ENCODE data around the gene DPM2.
A peak's percentile ranks its signal among the peaks of the same experiment; 100 is the strongest.

Gene DPM2

GRCh38 chr9:127977009-127977883, 39.6 kb upstream of the DPM2 start:
- peaks cover 53% of the 10 kb centered on the region for H3K4me1 Mint-ChIP-seq
- H3K9me3 Mint-ChIP-seq: no peaks in the 10 kb centered on the region
- H3K27me3 Mint-ChIP-seq: no peaks in the 10 kb centered on the region
- H3K27ac Mint-ChIP-seq: peak overlapping the region; percentile 92
- peaks cover 7% of the 10 kb centered on the region for H3K36me3 Mint-ChIP-seq
- no peak for ATAC-seq (ENCODE audit: low read depth)
- H3K4me3 Mint-ChIP-seq: peak overlapping the region; percentile 98
- peak in 1 of 2 donors; percentile 10 for DNase-seq (ENCODE audit: low spot score in 2 of 2)

DNA sequence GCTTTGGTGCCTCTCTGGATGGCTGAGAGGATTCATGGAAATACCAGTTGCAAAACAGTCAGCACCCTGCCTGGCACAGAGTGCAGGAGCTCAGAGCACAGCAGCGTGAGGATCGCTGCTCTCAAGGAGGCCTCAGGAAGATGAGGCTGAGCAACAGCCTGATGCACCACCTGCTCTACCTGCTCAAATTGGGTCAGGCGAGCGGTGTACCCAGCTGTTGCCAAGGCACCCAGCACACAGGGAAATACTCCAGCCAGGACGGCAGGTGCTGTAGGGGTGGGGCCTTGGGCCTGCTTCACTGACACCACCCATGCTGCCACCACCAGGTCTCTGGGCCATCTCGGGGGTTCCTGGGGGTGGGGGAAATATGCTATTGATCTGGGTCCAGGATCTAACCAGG, 38.8 kb upstream of the DPM2 start:
- peak in 1 of 2 donors; percentile 14 for DNase-seq (ENCODE audit: low spot score in 2 of 2)
- H3K36me3 Mint-ChIP-seq: peaks cover 7% of the 10 kb centered on the region
- H3K4me1 Mint-ChIP-seq: peaks cover 56% of the 10 kb centered on the region

GRCh38 chr9:127975376-127976315, 38.0 kb upstream of the DPM2 start:
- Mint-ChIP-seq H3K4me3 (peak overlapping the region; percentile 98), H3K9me3 (no peaks in the 10 kb centered on the region), H3K27me3 (no peaks in the 10 kb centered on the region), H3K36me3 (peaks cover 7% of the 10 kb centered on the region), H3K4me1 (peaks cover 58% of the 10 kb centered on the region), H3K27ac (peak overlapping the region; percentile 92)
- no peak for ATAC-seq (ENCODE audit: low read depth)
- no peak for DNase-seq (ENCODE audit: low spot score in 2 of 2)

More for the DNA sequence above, 38.8 kb upstream of the DPM2 start:
- Mint-ChIP-seq H3K27me3 (no peaks in the 10 kb centered on the region), H3K4me3 (peak overlapping the region; percentile 98), H3K27ac (peak overlapping the region; percentile 92), H3K9me3 (no peaks in the 10 kb centered on the region)
- no peak for ATAC-seq (ENCODE audit: low read depth)

- DNase-seq (ENCODE audit: low spot score in 2 of 2): no peak
Measured at GRCh38 chr9:127974769-127975261, 37.2 kb upstream of the DPM2 start.

GRCh38 chr9:127974001-127974768, 36.5 kb upstream of the DPM2 start:
- Mint-ChIP-seq H3K36me3 (peaks cover 7% of the 10 kb centered on the region), H3K4me3 (peak overlapping the region; percentile 73), H3K9me3 (no peaks in the 10 kb centered on the region), H3K27ac (peak overlapping the region; percentile 92), H3K4me1 (peaks cover 71% of the 10 kb centered on the region), H3K27me3 (no peaks in the 10 kb centered on the region)
- no peak for DNase-seq (ENCODE audit: low spot score in 2 of 2)
- no peak for ATAC-seq (ENCODE audit: low read depth)

More at GRCh38 chr9:127974769-127975261, 37.2 kb upstream of the DPM2 start:
- H3K36me3 Mint-ChIP-seq: peaks cover 9% of the 10 kb centered on the region
- H3K27ac Mint-ChIP-seq: peak overlapping the region; percentile 92
- no peak for ATAC-seq (ENCODE audit: low read depth)
- peaks cover 66% of the 10 kb centered on the region for H3K4me1 Mint-ChIP-seq
- H3K9me3 Mint-ChIP-seq: no peaks in the 10 kb centered on the region
- no peaks in the 10 kb centered on the region for H3K27me3 Mint-ChIP-seq
- peak overlapping the region; percentile 73 for H3K4me3 Mint-ChIP-seq

DNA sequence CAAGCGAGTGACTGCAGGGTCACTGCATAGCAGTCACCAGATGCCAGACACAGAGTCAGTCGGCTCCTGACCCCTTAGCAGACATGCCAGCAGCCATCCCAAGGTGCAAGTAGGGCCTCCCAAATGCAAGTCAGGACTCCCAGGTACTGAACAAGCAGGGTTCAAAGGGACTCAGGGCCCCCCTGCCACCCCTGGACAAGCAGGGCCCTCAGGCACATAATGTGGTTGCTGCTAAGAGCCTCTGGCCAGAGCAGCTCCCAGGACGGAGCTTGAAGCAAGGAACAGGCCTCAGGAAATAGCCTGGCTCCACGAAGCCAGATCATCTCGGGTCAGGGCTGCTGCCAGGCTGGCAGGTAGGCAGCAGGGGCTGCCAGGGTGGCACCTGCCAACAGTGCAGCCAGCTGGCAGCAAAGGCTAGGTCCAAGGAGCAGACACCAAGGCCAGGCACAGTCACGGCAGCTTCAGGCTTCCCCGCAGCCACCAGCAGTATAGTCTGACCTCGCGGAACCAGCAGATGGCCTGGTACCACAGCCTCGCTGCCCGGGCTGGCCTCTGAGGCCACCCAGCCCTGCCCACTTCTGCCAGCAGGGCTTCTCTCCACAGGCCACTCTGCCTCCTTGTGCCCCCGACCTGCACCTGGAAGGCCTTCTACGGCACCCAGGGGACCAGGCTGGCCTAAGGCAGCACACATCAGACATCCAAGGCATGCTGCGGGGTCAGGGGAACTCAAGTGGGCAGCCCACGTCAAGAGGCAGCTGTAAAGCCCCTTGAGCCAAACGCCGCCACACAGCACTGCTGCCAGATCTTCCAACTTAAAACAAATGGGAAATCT, 35.7 kb upstream of the DPM2 start:
- ATAC-seq (ENCODE audit: low read depth) (no peak), DNase-seq (ENCODE audit: low spot score in 2 of 2) (no peak)
- peak overlapping the region; percentile 92 for H3K27ac Mint-ChIP-seq
- H3K4me1 Mint-ChIP-seq: peaks cover 75% of the 10 kb centered on the region
- H3K4me3 Mint-ChIP-seq: peak overlapping the region; percentile 73
- H3K36me3 Mint-ChIP-seq: peaks cover 7% of the 10 kb centered on the region
- H3K27me3 Mint-ChIP-seq: no peaks in the 10 kb centered on the region
- no peaks in the 10 kb centered on the region for H3K9me3 Mint-ChIP-seq

- Mint-ChIP-seq H3K4me1 (peaks cover 80% of the 10 kb centered on the region), H3K36me3 (peaks cover 7% of the 10 kb centered on the region), H3K9me3 (no peaks in the 10 kb centered on the region), H3K27me3 (no peaks in the 10 kb centered on the region), H3K27ac (peak overlapping the region; percentile 92), H3K4me3 (peak overlapping the region; percentile 77)
- ATAC-seq (ENCODE audit: low read depth) (no peak), DNase-seq (ENCODE audit: low spot score in 2 of 2) (no peak)
Measured at GRCh38 chr9:127972236-127972871, 34.7 kb upstream of the DPM2 start.

DNA sequence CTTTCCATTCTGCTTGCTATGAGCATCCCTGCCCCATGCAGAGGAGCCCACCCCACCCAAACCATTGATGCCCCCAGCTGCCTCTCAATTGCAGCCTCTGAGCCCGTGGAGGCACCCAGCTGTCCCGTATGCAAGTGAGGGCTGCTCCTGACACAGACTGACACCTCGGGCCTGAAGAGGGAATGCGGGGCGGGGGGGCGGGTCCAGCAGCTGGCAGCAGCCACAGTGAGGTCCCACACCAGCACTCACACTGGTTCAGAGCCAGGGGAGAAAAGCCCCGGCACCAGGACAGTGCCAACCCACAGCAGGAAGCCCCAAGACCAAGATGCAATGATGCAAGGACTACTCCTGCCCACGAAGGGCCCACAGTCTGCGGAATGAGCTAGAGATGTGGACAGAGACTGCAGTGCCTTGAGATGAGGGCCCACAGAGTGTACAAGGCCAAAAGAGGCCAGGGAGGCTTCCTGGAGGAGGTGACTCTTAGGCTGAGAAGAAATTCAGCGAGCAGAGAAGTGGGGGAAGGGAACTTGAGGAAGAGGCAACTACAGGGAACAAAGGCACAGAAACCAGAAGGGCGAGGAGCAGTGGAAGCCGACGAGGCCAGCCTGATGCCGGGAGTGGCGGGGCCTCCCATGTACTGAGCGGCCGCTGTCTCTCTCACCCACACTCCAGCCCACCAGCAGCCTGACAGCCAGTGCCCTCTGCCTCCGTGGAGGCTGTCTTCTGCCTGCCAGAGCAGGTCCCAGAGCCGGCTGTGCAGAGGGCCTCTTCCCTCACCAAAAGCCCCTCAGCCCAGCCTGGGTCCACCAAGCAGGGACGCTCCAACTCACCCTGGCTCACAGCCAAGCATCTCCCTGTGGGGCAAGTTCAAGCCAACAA, 33.9 kb upstream of the DPM2 start:
- no peak for DNase-seq (ENCODE audit: low spot score in 2 of 2)
- Mint-ChIP-seq H3K36me3 (peaks cover 7% of the 10 kb centered on the region), H3K4me3 (peak overlapping the region; percentile 77), H3K4me1 (peaks cover 83% of the 10 kb centered on the region), H3K27ac (peak overlapping the region; percentile 92), H3K27me3 (no peaks in the 10 kb centered on the region), H3K9me3 (no peaks in the 10 kb centered on the region)
- ATAC-seq (ENCODE audit: low read depth): peak; percentile 13

- peak overlapping the region; percentile 69 for H3K4me3 Mint-ChIP-seq
- ATAC-seq (ENCODE audit: low read depth): peak; percentile 71
- no peaks in the 10 kb centered on the region for H3K27me3 Mint-ChIP-seq
- no peaks in the 10 kb centered on the region for H3K9me3 Mint-ChIP-seq
- H3K36me3 Mint-ChIP-seq: peaks cover 7% of the 10 kb centered on the region
- peak; percentile 62 to 67 for DNase-seq (ENCODE audit: low spot score in 2 of 2)
- peaks cover 80% of the 10 kb centered on the region for H3K4me1 Mint-ChIP-seq
- H3K27ac Mint-ChIP-seq: peak overlapping the region; percentile 92
Measured at GRCh38 chr9:127970401-127971313, 33.0 kb upstream of the DPM2 start.

DNA sequence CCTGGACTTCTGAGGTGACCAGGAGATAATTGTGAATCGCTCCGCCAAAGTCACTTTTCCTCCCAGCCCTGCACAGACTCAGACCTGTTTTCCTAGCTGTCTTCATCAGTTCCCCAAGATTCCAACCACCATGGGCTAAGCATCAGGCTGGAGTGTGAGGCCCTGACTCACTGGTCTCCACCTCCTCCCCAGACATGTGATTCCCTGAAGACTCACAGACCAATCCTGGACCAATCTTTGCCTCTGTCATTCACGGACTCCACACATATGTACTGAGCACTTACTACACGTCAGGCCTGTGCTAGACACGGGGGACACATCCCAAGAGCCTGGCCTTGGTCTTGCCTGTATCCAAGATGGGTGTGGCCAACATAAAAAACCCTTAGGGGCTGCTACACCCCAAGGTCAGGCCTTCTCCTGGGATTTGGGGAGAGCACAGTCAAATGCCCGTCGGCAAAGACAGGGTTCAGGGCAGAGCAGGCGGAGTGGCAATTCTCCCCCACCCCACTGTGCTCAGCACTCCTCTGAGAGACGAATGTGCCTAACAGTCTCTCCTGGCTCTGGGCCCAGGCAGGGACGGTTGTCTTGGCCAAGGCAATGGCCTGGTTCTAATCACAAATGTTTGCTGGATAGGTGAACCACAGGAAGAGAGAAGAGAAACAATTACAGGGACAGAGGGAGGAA, 31.2 kb upstream of the DPM2 start:
- no peak for ATAC-seq (ENCODE audit: low read depth)
- peak overlapping the region; percentile 92 for H3K27ac Mint-ChIP-seq
- H3K36me3 Mint-ChIP-seq: peaks cover 4% of the 10 kb centered on the region
- no peaks in the 10 kb centered on the region for H3K27me3 Mint-ChIP-seq
- H3K4me3 Mint-ChIP-seq: peak overlapping the region; percentile 1
- peaks cover 80% of the 10 kb centered on the region for H3K4me1 Mint-ChIP-seq
- H3K9me3 Mint-ChIP-seq: no peaks in the 10 kb centered on the region
- no peak for DNase-seq (ENCODE audit: low spot score in 2 of 2)

Measured in memory B cell (primary cell).